ENCODE measurements around the gene SPATA25.
"Not testable (repeated sequence)": the region's sequence is repeated elsewhere in the genome, so short reads cannot be mapped to it uniquely, and the experiment has no call there.

The SPATA25 gene, protein sequence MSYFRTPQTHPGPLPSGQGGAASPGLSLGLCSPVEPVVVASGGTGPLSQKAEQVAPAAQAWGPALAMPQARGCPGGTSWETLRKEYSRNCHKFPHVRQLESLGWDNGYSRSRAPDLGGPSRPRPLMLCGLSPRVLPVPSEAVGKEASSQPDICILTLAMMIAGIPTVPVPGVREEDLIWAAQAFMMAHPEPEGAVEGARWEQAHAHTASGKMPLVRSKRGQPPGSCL

DNA sequence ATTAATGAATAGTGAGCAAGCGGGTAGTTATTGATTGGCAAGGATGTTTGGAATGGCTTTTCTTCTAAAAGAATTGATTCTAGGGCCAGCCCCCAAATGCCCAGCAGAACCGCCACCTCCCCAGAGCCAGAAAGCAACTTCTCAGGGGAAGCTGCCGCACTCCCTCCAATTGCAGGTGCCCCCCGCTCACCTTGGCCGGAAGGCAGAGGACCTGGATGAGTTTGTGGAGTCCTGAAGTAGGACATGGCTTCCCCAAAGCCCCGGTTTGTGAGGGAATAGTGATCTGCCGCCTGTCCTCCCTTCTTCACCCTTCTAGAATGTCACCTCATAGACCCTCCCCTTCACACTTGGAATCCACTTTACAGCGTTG, at the start of gene SPATA25:
Gene SPATA25, minus strand, starts transcription at position 277 of the 370 bp plus-strand sequence. Its CDS starts 32 bp downstream, at position 245.
- DNase-seq (ENCODE audit: extremely low spot score, insufficient read length, low read depth) (no peak), FAIRE-seq (no peak)

DNA sequence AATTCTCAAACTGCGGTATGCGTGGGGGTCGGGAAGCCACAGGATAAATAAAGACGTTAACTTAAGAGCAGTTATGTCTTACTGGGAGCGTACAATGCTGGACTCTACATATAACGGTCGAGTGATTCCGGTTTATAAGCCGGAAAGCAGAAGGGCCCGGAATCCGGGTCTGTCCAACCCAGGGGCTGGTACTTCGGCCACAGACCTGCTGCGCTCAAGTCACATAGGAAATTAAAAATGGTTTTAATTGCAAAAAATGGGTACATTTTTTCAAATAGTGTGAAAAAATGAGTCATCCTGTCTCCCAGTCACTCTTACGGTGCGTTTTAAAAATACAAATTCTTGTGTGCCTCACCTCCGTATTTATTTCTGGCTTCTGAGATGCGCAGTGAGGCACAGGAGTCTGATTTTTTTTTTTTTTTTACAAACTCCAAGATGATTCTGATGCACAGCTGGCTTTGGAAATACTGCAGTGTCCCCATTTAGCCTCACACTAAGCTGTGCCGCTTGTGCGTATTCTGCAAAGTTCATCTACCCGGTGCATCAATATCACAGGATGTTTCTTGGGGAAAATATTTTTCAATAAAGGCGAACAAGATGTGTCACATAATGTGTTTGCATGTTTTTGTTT, 48.1 kb upstream of the SPATA25 start:
- FAIRE-seq = no peak
- no peak for DNase-seq (ENCODE audit: extremely low spot score, insufficient read length, low read depth)

DNA sequence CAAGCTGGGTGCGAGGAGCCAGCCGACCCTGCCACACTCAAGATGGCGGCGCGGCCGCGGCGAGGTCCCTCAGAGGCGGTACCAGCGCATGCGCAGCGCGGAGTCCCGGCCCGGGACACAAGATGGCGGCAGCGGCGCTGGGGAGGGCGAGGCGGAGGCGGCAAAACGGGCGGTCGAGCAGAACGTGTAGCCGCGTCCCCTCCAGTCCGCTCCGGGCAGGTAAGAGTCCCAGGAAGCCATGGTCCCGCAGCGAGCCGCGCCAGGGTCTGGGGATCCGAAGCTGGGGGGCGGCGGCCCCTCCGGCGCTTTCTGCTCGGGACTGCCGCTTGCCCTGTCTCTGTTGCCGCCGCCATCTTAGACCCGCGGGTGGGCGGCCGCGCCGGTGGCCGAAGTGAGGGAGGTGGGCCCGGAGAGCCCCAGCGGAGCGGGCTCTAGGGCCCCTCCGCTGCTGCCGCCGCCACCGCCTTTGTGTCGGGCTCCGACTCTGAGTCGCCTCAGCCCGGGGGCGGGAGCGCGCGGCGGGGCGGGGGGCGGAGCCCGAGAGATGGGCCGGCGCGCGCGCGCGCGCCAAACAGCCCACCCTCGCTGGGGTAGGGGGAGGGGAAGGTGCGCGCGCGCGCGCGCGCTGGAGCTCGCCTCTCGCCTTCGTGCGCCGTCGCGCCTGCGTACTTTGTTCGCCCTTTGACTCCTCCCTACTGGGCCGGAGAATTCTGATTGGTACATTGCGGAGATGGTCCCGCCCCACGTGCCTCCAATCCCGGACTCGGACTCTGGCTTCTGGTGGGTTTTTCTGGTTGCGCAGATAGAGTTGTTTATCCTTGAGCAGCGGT, 47.4 kb upstream of the SPATA25 start, which contains the start of gene PCIF1:
Gene PCIF1, plus strand, starts transcription at position 98 of the 830 bp plus-strand sequence. CDS start 4,317 bp downstream, outside the sequence.
- DNase-seq (ENCODE audit: extremely low spot score, insufficient read length, low read depth) = peak; percentile 95
- peak; percentile 95 for FAIRE-seq

DNA sequence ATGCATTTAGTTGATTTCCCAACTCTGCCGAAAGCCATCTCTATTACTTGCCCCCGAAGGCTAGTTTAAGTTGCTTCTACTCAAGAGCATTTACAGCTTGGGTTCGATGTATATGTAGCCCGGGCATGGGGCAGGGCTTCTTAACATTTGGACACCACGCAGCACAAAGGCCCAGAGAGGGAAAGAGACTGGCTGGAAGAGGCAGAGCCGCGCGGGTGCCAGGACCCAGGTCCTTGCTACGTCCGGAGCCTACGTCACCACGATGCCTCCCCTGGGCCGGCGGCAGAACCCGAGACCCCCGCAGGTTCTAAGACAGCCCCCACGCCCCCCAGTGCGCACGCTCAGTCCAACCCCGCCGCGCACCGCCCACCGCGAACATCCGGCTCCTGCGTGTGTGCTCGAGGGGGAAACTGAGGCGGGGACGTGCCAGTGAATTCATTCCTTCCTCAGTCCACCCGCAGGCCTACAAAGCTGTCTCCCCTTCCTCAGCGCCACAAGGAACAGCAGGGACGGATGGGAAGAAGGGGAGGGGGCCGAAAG, 46.7 kb upstream of the SPATA25 start:
- DNase-seq (ENCODE audit: extremely low spot score, insufficient read length, low read depth) (no peak), FAIRE-seq (no peak)

DNA sequence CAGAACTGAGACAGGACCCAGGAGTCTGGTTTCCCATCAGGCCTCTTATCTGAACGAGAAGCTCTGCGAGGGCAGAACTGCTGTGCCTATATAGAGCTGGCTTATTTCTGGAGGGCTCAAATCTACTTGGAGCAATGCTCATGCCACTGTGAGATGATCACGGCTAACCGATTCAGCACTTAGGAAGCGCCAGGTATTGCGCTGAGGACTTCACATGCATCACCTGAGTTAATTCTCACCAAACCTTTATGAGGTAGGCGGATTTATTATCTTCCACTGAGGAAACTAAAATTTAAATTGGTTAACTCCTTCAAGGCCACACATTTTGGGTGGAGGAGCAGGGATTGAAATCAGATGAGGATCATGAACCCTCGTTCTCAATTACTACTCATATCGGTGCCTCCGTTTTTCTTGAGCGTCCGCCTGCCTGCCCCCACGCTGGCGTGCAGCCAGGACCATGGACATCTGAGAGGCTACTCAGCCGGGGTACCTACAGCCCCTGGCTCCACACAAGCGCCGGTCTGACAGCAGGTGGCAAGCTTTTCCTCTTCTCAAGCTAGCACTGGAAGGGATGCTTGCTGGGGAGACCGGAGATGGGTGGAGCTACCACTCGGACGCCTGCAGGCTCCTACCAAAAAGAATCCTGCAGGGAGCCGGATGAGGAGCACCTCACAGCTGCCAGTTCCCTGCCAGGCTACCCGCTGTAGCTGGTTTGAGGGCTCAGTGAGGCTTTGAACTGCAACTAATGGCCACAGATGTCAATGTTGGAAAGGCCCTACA, 46.0 kb upstream of the SPATA25 start:
- FAIRE-seq (peak; percentile 47), DNase-seq (ENCODE audit: extremely low spot score, insufficient read length, low read depth) (peak; percentile 60)

DNA sequence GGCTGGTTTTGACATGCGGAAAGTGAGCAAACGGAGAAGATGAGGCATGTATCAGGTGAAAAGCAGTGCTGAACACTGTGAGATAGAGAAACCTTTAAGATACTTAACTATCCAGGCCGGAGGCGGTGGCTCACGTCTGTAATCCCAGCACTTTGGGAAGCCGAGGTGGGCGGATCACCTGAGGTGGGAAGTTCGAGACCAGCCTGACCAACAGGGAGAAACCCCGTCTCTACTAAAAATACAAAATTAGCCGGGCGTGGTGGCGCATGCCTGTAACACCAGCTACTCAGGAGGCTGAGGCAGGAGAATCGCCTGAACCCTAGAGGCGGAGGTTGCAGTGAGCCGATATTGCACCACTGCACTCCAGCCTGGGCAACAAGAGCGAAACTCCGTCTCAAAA, 44.3 kb upstream of the SPATA25 start:
- FAIRE-seq; DNase-seq (ENCODE audit: extremely low spot score, insufficient read length, low read depth): not testable (repeated sequence)

DNA sequence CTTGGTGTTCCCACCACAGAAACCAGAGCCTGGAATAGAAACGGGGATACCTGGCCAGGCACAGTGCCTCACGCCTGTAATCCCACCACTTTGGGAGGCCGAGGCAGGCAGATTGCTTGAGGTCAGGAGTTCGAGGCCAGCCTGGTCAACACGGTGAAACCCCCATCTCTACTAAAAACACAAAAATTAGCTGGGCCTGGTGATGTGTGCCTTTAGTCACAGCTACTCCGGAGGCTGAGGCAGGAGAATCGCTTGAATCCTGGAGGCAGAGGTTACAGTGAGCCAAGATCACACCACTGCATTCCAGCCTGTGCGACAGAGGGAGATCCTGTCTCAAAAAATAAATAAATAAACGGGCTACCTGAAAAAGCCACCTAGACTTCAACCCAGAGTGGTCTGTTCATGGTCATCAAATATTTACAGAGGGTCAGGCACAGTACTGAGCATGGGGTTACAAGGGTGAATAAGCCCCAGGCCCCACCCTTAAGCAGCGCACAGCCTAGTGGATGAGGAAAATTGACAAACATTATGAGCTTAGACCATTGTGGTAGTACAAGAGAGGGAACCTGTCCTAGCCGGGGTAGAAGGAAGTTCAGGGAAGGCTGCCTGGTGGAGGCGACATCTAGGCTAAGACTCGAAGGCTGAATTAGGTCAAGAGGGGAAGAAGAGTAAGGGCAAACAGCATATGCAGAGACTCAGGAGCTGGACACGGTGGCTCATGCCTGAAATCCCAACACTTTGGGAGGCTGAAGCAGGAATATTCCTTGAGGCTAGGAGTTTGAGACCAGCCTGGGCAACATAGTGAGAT, 39.9 kb upstream of the SPATA25 start:
- FAIRE-seq (no peak), DNase-seq (ENCODE audit: extremely low spot score, insufficient read length, low read depth) (no peak)

DNA sequence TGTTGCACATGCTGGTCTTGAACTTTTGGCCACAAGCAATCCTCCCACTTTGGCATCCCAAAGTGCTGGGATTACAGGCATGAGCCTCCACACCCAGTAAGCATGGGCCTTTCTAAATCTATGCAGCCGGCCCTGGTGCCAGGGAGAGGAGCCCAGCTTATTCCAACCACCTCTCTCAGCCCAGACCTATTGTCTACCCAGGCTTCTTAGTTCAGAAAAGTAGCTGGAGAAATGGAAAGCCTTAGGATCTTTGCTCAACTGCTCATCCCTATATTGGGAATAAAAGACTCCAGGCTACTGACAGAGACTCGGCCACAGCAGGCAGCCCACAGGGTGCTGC, 39.3 kb upstream of the SPATA25 start:
- DNase-seq (ENCODE audit: extremely low spot score, insufficient read length, low read depth) (no peak), FAIRE-seq (no peak)

DNA sequence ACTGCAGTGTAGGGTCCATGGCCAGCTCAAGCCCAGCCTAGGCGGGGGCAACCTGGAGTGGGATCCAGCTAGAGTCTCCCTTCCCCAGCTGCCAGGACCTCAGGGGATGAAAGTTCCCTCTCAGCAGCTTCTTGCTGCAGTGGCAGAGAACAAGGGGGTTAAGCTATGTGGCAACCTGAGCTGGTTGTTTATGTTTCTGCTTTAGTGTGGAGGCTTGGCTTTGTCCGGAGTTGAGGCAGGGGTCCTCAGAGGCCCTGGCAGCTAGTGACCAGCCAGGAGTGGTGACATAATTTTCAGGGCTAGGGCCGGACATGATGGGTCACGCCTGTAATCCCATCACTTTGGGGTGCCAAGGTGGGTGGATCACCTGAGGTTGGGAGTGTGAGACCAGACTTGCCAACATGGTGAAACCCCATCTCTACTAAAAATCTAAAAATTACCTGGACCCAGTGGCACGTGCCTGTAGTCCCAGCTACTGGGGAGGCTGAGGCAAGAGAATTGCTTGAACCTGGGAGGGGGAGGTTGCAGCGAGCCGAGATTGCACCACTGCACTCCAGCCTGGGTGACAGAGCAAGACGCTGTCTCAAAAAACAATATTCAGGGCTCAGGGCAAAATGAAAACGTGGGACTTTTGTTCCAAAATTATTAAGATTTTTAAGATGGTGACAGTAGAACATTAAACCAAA, 38.5 kb upstream of the SPATA25 start:
- no peak for DNase-seq (ENCODE audit: extremely low spot score, insufficient read length, low read depth)

DNA sequence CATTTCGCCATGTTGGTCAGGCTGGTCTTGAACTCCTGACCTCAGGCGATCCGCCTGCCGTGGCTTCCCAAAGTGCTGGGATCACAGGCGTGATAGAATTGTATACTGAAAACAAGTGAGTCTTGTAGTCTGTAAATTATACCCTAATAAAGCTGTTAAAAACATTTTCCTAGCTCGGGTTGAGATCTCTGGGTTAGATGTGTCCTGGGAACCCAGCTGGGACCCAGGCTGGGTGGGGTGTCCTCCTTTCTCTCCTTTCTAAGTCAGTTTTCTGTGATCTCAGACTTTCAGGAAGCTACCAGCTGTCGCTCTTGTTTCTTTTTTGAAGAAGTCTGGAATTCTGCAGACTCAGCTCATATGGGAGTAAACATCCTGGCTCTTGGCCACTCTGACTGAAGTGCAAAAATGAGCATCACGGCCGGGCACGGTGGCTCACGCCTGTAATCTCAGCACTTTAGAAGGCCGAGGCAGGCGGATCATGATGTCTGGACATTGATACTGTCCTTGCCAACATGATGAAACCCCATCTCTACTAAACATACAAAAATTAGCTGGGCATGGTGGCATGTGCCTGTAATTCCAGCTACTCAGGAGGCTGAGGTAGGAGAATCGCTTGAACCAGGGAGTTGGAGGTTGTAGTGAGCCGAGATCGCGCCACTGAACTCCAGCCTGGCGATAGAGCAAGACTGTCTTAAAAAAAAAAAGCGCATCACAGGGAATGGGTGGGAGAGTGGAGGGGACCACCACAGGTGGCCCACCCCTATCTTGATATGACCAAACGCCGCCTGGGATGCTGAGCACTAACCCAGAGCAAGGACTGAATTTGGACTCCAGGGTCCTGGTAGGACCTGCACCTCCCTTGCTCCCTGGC, 37.2 kb upstream of the SPATA25 start:
- no peak for FAIRE-seq

More for the DNA sequence above, 38.5 kb upstream of the SPATA25 start:
- FAIRE-seq = no peak

DNA sequence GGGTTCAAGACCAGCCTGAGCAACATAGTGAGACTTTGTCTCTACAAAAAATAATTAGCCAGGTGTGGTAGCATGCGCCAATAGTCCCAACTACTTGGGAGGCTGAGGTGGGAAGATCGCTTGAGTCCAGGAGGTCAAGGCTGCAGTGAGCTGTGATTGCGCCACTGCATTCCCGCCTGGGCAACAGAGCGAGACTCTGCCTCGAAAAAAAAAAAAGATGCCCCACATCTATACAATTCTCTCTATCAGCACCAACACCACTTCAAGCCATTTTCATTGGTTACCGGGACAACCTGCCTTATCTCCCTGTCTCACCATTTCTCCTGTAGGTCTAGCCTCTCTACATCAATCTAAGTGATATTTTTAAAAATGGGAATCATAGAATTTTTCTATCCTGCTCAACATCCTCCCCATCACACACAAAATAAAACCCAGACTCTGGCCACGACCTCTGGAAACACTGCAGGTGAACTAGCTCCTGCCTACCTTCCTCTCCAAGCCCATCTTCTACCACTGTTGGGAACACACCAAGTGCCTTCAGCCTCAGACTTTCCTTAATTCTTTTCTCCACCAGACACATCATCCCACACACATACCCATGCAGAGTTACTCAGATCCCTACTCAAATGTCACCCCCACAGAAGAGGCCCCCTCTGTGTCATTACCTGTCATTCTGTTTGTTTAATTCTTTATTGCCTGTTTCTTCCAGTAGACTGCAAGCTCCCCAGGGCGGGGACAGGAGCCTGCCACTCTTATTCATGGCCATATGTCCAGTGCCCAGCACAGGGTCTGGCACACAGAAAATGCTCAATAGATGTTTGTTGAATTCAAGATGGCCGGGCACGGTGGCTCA, 34.1 kb upstream of the SPATA25 start:
- no peak for FAIRE-seq
- DNase-seq (ENCODE audit: extremely low spot score, insufficient read length, low read depth) = no peak

More for the DNA sequence above, 37.2 kb upstream of the SPATA25 start:
- DNase-seq (ENCODE audit: extremely low spot score, insufficient read length, low read depth) = no peak

DNA sequence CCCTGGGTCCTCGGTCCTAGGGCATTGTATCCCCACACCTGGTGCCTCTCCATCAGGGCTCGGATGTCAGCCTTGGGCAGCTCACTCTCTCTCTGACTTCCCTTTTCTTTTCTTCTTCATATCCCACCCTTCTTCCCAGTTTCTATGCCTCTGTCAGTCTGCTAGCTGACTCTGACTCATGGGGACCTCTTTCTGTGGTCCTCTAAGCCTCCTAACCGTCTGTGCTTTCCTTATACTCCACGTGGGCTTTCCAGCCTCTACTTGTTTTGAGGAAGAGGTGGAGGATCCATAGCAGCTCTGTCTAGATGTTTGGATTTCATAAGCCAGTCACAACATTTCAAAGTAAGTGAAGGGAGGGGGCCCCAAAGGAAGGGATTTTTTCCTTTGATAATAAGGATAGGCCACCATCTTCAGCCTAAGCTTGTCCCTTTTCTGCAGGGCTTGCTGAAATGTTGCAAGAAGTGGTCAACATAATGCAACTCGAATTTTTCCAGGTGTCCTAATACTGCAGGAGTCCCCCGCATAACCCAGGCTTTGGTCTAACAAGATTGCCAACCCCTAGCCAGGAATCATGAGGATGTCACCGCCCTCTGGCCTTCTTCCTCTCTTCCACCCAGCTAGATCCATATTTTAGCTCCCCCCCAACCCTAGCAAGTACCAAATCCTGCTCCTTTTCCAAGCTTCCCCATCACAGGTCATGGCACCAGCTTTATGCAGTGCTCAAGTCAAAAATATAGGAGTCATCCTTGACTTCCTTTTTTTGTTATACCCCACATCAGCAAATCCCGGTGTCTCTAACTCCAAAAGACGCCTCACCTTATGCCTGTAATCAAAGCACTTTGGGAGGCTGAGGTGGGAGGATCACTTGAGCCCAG, 33.3 kb upstream of the SPATA25 start:
- FAIRE-seq (no peak), DNase-seq (ENCODE audit: extremely low spot score, insufficient read length, low read depth) (no peak)

DNA sequence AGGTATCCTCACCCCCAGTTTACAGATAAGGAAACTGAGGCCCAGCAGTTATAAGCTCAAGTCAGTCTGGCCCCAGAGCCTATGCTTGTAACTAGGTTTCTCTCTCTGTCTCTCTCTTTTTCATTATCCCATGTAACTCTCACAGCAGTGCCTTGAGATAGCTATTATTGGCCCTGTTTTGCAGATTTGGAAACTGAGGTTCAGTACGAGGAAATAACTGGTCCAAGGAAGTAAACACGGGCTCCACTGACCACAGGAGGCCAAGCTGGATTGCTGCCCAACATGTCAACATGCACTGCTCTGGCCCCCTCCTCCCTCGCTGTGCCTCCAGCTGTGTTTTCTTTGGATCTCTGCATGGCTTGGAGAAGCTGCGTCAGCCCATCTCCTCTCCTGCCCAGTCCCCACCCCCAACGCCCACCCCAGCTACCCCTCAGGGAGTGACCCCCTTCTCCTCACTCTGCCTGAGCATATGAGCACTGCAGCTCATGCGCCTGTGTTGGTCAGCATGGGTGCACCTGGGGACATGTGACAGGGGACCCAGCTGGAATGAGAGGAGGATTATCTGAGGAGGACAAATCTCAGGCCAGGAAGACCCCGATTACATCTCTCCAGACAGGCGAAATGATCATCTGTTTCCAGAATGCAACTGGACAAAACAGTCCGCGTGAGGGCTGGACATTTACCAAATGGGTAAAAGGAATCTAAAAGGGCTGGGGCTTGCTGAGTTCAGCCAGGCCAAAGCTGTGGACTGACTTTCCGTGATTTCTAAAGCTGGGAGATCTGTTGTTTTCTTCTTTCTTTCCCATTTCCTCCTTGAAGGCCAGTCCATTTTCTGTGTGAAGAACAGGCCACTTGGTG, 32.3 kb upstream of the SPATA25 start:
- DNase-seq (ENCODE audit: extremely low spot score, insufficient read length, low read depth) (no peak), FAIRE-seq (no peak)

DNA sequence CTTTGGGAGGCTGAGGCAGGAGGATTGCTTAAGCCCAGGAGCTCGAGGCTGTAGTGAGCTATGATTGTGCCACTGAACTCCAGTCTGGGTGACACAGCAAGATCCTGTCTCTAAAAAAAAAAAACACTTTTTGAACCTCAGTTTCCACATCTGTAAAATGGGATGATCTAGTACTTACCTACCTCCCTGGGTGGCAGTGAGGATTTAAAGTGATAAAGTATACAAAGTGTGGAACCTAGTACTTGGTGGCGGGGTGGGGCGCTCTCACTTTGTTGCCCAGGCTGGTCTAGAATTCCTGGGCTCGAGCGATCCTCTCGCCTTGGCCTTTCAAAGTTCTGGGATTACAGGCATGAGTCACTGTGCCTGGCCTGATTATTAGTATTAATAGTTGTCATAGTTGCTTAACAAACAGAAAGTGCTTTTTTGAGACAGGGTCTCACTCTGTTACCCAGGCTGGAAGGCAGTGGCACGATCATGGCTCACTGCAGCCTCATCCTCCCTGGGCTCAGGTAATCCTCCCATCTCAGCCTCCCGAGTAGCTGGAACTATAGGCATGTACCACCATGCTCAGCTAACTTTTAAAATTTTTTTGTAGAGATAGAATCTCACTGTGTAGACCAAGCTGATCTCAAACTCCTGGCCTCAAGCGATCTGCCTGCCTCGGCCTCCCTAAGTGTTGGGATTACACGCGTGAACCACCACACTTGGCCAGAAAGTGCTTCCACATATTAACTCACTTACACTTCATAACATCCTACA, 31.5 kb upstream of the SPATA25 start:
- no peak for FAIRE-seq
- no peak for DNase-seq (ENCODE audit: extremely low spot score, insufficient read length, low read depth)

All from GM18507 (cell line).